Measurements from ENCODE around the gene LRP1. TPM values are rescaled to one million over a fixed set of nuclear protein-coding genes. Genes with fewer than 3 reads are reported as not detected.

LRP1 gene
- total RNA-seq, 1 experiment from 2014 or later = 28.8 TPM

DNA sequence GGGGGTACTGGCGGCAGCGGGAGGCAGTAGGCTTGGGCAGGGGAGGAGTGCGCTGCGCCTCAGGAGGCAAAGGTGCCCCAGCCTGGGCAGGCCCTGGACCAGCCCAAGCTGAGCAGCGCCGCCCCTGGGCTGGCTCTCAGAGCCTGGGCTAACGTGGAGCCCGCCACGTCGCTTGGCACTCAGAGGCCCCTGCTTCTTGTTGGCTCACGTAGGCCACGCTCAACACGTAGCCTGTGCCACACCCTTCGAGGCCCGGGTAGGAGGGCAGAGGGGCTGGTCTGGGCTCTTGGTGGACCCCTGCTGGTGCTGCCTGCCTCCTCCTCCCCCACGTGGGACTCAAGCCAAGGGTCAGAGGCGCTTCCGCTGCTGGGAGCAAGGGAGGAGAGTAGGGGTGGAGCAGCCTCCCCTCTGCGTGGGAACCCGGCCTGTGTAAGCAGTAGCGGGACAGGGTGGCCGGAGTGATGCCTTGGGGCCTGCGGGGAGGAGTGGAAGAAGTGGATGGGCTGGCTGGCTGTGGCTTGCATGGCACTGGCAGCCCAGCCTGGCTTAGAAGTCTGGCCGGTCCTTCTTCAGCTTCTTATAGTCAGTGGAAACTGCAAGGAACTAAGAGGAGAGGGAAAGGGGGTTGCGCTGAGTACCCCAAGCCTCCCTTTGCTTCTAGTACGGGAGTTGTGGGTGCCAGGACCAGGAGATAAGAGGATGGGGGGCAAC, 106.9 kb downstream of the LRP1 start:
- no peak for DNase-seq (ENCODE audit: low read depth)

DNA sequence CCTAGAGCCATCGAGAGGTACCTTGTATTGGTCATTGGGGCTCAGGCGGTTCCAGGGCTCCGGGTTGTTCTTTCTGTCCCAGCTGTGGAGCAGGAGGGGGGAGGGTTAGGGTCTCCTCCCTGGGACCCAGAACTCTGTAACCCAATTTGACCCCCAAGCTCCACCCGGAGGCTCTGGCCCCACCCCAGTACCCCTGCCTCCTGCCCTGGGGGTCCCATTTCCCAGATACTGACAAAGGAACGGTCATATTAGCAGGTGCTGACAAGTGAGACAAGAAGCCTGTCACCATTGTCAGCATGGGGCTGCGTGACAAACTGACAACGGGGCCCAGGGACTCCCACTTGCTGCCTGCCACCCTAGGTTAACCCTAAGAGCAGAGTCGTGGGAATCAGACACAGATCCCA, 107.4 kb downstream of the LRP1 start:
- DNase-seq (ENCODE audit: low read depth) = no peak

- no peak for DNase-seq (ENCODE audit: low read depth)
Measured at GRCh38 chr12:57236201-57236924, 108.1 kb downstream of the LRP1 start.

- DNase-seq (ENCODE audit: low read depth) = peak; percentile 48
Measured at GRCh38 chr12:57236925-57237595, 108.8 kb downstream of the LRP1 start.

DNA sequence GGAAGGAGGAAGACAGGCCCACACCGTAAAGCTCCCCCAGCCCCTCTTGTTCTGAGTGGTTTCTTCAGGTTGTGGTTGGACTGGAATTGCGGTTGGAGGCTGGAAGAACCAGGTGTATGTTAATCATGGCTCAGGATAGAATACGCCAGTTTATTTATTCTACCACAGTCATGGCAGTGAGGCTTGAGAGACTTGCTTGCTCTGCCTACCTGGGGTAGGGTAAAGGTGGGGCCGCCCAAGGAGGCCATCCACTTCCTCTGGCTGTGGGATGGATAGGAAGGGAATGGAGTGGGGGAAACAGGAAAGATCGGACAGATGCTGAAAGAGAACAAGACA, 109.3 kb downstream of the LRP1 start:
- DNase-seq (ENCODE audit: low read depth) = no peak

DNA sequence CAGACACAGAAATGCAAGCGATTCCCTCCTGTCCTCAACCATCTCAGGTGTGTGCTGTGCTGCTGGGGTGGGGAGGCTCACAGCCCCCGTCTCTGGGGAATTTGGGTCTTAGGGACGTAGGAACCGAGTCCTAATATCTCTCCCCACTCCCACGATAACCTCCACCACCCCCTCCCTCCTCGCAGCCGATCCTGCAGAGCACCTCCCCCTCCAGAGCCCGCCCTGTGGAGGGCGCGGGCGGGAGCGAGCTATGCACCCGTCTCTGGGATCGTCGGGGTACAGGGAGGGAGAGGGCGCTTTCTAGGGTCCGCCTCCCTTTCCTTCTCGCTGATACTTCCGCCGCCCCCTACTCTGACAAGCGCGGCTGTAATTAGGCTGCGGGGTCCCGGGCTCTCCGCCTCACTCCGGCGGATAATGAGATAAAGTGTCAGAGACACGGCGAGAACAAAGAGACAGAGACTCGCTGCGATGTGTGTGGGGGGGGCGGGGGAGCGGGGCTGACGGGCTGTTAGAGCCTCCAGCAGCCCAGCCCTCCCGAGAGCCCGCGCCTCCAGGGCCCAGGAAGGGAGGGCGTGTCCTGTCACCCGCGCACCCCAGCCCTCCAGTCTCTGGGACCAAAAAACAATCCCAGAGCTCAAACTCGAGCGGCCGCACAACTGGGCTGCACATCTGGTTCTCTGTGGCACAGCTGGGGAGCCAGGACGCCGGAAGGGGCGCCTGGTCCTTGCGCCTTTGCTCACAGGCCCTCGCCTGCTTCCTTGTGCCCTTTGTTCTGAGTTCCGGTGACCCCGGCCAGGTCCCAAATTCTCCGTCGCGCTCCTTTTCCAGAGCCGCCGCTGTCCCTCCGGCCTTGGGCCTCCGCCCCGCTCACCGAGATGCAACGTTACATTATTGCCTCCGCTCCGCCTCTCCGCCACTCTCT, 109.9 kb downstream of the LRP1 start:
- peak; percentile 32 for DNase-seq (ENCODE audit: low read depth)

DNA sequence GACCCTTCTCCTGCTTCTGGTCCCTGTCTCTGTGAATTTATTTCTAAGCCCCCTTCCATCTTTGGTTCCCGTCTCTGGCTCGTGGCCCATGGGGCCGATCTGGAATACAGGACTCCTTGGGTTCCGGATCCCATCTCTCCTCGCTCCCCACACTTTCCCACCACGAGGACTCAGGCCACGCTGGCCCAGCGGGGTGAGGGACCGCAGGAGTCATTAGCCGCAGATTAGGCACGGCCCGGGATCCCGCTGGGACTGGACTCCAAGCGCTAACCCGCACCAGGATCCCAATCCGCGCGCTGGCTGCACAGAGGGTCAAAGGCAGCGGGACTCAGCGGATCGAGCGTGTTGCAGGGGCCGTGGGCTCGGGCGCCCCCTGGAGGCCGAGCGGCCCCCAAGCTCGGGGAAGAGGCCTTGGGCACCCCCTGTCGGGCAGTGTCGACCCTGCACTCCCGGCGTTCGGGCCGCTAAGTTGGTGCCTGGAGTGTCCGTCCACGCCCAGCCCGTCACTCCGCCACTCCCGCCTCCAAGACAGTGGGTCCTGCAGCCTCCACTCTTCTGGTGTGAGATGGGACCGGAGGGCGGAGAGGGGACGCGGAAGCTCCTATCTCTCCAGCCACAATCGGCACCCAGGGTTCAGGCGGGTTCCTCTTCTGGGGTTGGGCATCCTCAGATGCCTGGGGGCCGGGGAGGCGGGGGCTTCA, 110.7 kb downstream of the LRP1 start:
- DNase-seq (ENCODE audit: low read depth) = peak; percentile 77

DNA sequence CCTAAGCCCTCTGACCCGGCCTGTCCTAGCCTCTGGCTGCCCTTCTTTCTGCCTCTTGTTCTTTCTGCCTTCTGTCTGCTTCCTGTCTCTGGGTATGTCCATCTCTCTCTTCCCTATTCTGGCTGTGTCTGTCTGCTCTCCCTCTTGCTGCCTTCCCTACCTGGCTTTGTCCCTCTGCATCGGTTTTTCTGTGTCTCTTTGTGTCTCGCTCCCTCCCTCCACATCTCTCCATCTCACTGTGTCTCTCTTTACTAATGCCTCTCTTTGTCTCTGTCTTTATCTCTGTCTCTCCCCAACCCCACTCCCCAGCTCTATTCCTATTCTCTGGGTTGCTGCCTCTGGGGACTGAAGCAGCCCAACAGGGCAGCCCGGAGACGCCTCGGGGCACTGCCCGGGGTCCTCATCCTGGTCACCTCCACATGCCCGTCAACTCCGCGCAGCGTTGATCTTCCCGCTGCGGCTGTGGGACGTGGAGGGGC, 111.3 kb downstream of the LRP1 start:
- no peak for DNase-seq (ENCODE audit: low read depth)

GRCh38 chr12:57240066-57240921, 112.0 kb downstream of the LRP1 start:
- DNase-seq (ENCODE audit: low read depth) = peak; percentile 39

GRCh38 chr12:57240926-57241401, 112.7 kb downstream of the LRP1 start:
- DNase-seq (ENCODE audit: low read depth) = no peak

DNA sequence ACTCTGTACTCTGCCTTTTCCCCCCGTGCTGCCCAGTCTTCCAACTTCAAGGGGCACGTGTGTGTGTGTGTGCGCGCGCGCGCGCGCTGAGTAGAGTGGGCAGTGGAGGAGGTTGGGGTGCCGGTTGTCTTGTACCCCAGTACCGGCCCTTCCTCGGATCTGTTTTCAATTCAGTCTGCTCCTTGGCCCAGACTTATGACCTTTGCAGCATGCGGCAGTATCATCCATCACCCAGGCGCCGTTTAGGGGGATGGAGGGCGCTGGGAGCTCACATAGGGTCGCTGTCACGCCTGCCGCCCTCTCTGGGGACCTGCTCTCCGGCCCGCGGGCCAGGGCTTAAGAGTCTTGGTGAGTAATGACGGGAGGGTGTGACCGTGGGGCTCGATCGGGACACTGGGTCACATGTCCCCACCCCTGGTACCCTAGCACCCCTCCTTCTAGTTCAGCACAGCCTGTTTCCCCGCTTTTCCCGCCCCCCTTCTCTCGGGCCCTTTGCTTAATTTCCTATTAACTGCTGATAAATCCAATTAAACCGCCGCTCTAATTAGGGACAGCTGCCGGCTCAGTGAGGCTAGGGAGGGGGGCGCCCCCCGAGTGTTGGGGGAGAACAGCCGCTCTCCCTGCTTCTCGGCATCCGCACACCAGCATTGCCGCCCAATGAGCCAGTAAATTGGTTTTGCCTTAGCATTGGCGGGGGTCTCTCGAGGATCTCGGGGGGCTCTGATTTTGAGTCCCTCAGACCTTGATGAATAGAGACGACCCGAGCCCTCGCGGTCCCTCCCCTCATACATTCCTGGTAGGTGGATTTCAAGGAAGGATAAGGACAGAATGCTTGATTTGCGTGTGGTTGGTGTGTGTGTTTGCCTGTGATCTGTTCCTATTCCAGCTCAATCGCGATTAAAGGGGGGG, 113.4 kb downstream of the LRP1 start:
- no peak for DNase-seq (ENCODE audit: low read depth)

DNA sequence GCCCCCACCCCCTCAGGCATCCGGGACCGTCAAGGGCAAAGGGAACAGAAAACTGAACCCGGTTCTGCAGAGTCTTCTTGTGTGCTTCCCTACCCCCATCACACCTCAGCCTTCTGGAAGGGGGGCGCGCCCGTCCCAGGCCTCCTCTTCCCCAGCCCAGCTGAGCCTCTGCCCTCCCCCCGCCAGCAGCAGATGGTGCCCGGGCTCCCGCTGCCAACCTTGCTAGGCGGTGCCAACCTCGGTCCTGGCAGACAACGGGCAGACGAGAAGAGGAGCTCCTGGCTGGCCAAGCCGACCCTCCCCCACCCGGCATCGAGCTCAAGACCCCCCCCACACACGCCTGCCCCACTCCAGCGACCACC, 114.0 kb downstream of the LRP1 start:
- DNase-seq (ENCODE audit: low read depth) = no peak

DNA sequence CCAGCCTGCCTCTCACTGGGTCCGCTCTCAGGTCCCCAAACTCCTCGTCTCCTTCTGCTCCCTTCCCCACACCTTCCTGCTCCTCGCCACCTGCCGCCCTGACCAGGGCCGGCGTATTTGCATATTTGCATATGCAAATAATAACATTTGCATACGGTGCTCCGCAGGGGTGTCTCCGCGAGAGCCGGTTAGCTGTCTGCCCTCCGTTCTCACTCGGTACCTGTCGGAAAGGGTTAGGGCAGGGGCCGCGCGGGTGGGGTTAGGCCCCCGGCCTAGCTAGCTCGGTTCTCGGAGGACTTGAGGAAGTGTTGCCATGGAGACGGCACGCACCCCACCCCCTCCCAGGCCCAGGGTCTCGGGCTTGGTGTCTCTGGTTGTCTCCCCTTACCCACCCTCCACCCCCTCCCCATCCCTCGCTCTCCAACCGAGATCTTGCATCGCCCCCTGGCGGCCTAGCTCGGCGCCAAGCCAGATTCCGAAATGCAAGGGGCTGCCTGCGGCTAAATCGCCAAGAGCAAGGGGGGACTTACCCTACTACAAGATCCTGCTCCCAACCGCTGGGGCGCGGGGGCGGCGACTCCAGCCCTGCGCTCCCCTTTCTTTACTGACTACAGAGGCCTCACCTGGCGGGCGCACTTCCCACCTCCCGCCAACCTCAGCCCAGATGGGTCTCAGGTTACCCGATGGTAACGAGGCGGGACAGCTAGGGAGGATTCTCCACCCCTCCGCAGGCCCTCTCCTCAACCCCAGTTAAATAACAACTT, 114.6 kb downstream of the LRP1 start:
- DNase-seq (ENCODE audit: low read depth) = peak; percentile 18

- peak; percentile 57 for DNase-seq (ENCODE audit: low read depth)
Measured at GRCh38 chr12:57243521-57244311, 115.4 kb downstream of the LRP1 start.

- DNase-seq (ENCODE audit: low read depth) = no peak
Measured at GRCh38 chr12:57244312-57244696, 116.0 kb downstream of the LRP1 start.

DNA sequence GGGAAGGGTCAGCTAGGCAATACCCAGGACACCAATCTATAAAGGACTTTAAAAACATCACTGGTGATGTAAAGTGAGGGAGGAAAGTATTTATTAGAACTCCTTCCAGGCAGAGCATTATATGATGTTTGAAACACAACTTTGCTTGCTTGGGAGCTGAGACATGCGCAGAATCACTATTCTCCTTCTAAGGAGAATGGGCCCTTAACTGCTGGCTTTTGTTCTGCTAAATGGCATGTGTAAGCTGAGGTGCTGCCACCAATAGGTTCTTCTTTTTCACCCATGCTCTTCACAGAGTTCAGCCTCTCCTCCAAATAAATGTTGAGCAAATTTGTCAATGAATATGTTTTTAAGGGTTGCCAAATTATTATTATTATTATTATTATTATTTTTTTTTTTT, 118.8 kb downstream of the LRP1 start:
- DNase-seq (ENCODE audit: low read depth) = no peak

GRCh38 chr12:57248934-57249742, 120.9 kb downstream of the LRP1 start:
- DNase-seq (ENCODE audit: low read depth) = no peak

Data from RPMI7951 (cell line).